Middle frontal gyrus (tissue), 1 donor: ENCODE measurements around the gene SEPTIN2.
"Not testable (repeated sequence)": the region's sequence is repeated elsewhere in the genome, so short reads cannot be mapped to it uniquely, and the experiment has no call there.

Source experiments
- DNase-seq: peaks from one replicate; pipeline ENCODE4 v3.0.0-alpha.2; 2015; ENCODE audit warnings: low spot score; ENCODE audit errors: extremely low spot score

SEPTIN2 gene

DNA sequence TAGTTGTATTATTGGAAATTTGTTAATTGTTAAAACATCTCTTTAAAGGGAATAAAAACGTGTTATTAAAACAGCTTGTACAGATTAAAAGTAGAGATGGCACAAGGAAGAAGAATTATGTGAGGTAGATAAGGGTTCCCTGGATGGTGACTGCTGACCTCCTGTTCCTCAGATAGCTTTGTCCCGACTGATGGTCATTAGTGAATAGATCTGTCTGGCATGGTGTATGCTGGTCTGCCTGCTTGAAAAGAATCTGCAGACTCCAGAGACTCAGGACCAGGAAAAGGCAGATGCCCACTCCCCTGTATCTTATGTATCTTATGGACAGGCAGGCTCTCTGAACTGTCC, 34.8 kb downstream of the SEPTIN2 start:
- DNase-seq, result no peak

DNA sequence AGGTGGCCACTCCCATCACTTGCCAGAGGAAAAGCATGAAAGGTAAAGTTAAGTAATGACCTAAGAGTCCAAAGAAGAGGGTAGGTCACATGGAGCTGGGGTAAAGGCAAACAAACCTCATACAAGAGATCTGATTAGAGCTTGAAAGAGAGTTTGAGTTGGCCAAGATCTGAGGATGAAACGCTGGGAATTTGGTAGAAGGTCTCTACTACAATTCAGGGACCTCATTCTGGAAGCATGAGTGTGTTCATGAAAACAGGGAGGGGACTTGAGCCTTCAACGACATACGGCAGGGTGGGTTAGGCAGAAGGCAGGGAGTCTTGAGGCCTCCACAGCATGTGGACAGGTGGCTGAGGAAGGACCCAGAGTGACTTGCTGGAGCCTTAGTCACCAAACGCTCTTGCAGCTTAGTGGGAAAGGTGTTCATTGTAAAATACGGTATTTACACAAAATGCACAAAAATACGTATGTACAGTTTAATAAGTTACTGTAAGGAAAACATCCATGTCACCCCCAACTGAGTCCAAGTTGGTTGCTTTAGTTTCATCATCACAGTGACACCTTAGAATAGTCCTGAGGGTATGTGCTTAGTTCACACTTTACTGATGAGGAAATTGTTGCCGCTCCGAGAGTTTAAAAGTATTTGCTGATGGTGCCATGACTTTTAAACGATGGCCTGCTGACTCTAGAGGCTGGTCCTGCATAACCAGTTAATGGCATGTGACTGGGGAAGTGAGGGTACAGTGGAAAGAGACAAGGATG, 35.3 kb downstream of the SEPTIN2 start:
- DNase-seq, result no peak

DNA sequence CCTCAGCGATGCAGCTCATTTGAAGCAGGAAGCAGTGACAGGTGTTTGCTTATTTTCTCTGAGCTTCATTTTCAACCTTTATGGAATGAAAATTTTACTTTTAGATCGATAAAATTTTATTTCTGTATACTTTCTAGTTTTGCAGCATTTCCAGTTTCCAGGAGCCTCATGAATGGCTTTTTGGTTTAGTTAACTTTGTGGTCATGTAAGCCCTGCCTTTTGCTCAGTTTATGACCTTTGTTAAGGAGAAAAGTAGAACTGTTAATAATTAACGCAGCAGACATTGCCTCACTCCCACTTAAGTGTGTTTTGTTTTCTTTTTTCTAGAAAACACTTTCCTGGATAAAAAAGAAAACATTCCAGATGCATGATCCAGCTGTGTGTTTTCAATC, 35.9 kb downstream of the SEPTIN2 start:
- DNase-seq, result no peak

DNA sequence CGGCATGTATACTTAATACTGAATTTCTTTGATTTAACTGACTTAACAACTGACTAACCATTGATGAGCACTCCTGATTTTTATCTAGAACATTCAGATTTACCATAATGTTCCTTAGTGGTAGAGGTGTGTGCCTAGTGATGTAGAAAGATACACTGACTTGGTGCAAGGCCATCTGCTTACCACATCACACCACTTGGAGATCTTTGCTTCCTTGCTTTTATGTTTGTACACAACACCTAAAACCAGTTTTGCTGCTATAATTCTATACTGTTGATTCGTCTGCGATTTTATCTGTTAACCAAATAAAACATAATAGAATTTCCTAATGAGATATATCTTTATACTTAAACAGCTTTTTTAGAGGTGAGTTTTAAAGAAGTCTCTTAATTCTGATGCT, 36.5 kb downstream of the SEPTIN2 start:
- no peak for DNase-seq

DNA sequence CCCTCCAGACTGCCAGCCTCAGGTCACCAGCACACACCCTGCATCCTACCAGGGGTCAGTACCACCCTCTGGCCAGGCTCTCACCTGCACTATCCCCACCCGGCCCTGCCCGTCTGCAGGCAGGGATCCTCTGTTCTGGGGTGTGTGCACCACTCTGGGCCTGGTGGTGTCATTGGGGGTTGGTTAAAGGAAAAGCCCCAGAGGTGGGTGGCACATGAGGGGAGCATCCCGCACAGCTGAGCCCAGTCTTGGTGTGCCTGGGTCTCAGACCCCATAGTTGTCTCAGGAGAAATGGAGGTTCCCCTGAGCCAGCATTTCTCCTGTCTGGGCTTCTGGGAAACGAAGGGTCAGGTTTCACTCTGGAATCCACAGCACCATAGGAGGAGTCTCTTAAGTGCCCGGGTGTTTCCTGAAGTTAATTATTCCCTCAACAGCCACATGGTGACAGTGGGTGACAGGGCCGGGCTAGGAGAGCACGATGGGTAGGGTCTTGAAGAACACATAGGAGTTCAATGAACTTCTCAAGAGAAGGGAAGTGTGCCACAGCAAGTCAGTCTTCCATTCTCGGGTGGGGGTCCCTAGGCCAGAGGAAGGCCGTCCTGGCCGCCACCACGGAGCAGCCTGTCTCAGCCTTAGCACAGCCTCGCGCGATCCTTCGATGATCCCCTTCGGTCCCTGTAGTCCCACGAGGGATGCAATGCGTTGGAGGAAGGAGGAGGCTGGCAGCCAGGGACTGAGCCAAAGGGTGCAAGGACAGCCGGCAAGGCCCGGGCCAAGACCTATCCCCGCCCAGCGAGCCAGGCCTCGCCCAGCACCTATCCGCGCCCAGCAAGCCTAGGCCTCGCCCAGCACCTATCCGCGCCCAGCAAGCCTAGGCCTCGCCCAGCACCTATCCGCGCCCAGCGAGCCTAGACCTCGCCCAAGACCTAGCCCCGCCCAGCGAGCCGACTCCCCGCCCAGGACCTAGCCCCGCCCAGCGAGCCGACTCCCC, 39.2 kb downstream of the SEPTIN2 start:
- DNase-seq, result no peak

DNA sequence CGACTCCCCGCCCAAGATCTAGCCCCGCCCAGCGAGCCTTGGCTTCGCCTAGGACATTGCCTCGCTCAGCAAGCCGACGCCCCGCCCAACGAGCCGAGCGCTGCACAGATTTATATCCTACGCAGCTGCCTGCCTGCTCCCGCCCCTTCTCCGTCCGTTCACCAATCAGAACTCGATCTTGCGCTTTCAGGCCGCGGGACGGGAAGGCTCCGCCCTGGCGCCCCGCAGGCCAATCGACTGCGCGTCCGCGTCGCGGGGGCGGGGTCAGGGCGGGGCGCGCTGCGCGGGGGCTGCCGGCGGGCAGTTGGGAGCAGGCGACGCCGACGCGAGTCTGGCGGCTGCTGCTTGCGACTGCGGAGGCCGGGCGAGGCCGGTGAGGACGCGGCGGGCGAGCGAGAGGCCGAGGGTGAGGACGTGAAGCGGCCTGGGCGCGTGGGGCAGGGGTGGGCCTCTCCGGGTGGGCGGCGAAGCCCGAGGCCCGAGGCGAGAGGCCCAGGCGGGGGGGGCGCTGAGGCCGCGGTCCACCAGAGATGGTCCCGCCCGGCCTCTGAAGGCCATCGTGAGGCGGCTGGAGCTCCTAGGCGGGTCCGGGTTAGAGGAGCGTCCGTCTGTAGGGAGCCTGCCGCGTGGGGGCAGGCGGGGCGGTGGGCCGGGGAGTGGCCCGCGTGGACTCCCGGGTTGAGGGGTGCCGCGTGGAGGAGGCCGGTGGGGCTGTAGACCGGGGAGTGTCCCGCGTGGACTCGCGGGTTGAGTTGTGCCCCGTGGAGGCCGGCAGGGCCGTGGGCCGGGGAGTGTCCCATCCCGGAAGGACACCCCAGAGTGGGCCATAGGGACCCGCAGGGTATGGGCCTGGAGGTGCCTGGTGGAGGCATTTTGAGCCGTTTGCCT, 40.5 kb downstream of the SEPTIN2 start, which contains the start of gene FARP2:
FARP2 (plus strand) TSS at position 303 of the 888 bp plus-strand sequence. CDS start 16,823 bp downstream, outside the sequence.
- peak; percentile 95 for DNase-seq

DNA sequence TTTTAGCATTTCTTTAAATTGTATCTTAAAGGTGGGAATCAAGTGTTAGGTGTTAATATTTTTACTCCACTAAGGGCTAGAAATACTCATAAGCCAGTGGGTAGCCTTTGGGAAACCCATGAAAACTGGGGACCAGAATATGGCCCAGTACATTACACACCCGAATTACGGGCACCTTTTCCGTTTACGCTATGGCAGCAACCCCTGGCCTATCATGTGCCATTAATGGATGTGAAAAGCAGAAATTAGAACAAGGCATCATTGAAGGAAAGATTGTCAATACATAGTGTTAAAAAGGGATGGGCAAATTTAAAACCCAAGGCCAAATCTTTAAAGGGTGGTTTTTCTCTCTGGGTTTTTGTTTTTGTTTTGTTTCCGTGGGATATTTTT, 41.1 kb downstream of the SEPTIN2 start:
- DNase-seq, result no peak

DNA sequence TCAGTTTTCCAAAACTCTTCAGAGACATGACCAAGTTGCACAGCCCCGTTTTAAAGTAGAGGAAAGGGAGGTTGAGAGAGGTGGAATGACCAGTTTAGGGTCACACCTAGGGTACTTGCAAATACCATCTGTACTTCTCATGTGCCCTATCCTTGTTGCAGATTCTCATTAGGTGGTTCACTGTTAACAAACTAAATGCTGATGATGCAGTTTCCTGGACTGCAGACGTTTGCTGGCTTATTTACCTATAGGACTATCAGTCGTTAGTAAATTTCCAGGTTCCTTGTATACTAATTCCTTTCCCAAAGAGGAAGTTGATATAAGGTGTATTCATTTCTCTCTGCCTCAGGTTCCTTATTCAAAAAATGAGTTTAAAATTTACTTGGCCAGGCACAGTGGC, 41.8 kb downstream of the SEPTIN2 start:
- DNase-seq, result no peak

DNA sequence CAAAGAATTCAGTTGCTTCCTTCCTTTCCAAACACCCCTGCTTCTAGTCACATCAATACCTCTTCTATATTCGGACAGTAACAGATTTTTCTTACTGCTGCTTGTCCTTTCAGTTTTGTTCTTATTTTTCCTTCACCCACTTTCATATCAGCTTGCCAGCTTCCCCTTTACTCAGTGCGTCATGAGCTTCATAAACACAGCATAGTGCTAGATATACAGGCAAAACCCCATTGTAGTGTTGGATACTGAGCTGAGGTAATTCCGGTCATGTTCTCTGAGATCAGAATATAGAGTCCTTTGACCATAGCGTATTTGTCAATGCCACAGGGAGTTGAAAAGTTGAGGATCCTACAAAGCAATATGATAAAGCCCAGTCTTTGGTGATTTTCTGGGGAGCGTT, 42.7 kb downstream of the SEPTIN2 start:
- no peak for DNase-seq

DNA sequence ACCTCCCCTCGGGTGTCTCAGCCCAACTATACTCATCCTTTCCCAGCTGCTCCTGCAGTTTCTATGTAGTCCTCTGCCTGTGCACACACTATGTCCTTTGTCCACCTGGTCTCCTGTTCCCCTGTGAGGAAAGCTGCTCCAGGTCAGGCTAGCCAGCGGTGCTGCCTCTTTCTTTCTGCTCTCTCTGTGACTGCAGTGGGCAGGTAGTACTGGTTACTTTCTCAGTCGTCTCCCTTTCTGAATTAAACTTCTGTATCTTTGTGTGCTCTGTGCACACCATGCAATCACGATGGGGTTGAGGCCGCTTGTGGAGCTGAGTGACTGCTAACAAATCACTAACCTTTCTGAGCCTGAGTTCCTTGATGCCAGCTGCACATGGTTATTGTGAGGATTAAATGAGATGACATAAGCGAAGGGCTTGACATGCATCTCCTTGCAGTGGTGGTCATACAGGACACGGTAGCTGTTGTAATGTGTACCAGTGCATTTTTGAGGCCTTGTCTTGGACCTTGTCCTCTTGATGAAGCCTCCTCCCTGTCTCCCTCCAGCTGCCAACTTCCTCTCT, 43.8 kb downstream of the SEPTIN2 start:
- DNase-seq, result no peak

DNA sequence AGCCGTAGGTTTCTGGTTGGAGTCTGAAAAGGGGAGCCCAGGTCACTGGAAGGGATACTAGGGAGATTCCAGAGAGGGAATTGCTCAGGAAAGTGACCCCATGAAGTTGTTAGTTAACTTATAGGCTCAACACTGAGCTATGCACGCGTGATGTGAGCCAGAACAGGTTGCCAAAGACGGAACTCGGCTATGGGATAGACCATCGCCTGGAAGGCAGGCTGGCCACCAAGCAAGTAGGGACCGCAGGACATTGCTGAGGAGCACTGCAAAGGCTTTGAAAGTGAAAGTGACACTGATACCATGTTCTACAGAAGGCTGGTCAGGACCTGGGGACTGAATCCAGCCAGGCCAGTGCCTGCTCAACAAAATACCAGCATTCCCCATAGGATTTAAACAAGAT, 47.7 kb downstream of the SEPTIN2 start:
- DNase-seq, result no peak

DNA sequence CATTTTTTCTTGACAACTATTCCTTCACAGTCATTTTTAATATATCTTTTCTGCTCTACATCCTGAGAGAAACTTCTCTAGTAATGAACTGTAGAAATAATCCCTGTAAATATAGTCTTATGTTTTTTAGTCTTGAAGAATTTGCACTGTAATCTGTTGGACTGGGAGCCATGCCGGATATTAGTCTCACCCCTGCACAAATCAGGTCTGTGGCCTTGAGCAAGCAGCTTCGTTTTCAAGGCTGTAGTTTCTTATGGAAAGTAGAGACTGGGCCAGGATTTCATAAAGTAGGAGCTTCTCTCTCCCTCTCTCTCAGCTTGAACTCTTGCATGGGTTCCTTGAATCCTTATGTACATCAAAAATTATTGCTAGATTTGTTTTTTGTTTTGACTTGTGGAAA, 49.1 kb downstream of the SEPTIN2 start:
- no peak for DNase-seq

DNA sequence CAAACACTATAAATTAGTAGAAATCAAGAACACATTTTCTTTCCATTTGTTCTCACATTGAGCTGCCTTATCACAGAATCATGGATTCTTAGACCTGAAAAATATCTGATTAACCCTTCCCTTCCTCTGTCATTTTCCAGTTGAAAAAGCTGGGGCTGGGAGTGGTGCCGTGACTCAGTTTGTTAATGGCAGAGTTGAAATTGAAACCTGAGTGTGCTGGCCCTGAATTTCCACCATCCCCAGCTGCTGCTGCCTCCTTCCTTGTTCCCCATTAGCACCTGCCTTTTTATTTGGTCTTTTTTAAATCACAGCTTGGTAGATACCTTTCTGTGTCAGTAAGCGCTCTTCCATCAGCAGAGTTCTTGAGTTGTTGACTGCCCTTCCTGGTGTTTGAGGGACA, 51.0 kb downstream of the SEPTIN2 start:
- DNase-seq, result no peak

DNA sequence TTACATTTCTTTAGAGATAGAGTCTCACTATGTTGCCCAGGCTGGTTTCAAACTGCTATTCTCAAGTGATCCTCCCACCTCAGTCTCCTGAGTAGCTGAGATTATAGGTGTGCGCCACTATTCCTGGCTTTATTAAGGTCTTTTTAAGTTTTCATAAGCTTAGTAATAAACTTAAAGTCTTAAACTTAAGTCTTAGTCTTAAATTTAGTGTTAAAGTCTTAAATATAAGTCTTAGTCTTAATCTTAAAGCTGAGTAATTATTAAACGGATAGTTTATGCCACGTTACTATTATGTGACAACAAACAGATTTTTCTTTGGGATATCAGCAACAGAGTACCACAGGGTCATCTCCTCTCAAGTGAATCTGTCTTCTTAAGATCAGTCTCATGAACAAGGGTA, 52.9 kb downstream of the SEPTIN2 start:
- no peak for DNase-seq

DNA sequence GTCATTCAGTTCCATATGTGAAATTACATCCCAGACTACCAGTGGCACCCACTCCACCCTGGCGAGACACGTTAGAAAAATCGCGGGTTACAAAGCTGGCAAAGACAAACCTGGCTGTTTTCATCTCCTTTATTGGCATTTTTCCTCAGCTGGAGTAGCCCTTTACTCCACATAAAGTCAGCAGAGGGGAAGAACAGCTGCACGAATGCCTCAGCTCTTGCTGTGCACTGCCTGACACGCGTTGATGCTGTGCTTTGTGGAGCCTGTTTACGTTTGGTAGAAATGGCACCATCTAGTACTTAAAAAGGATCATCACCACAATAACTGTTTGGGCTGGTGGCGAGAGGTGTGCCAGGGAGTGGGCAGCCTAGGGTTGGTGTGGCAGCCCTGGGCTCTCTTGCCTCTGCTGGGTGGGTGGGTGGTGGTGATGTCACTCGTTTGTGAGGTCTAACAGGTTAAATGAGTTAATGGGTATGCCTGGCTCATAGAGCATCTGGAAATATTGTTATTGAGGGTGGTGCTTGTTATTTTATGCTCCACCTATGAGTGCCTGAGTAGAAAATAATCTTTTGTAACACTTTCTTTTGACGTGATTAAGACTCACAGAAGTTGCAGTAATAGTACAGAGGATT, 56.8 kb downstream of the SEPTIN2 start:
- DNase-seq, result no peak

DNA sequence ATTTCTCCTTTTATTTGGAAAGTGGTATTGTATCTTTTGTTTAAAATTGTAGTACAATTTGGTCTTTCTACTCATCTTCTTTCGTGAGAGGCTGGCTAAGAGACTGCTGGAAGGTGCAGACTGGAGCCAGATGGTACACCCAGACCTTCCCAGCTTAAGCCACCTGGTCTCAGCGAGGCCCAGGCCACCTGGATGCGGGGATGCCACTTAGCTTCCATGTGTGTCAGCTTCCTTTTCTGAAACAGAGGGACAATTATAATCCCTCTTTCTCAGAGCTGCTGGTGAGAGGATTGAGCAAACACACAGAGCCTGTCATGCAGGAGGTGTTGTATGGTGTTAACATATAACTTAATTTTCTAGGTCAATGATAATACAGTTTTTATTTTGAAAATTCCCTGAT, 57.7 kb downstream of the SEPTIN2 start:
- no peak for DNase-seq

DNA sequence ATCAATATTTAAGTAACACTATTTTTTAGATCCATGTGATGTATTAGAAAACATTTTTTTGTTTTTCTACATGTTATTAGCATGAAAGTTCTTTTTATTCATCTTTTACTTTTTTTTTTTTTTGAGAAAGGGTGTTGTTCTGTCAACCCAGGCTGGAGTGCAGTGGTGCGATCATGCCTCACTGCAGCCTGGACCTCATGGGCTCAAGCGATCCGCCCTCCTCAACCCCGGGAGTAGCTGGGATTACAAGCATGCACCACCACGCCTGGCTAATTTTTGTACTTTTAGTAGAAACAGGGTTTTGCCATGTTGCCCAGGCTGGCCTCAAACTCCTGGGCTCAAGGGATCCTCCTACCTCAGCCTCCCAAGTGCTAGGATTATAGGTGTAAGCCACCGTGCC, 58.2 kb downstream of the SEPTIN2 start:
- not testable (repeated sequence) for DNase-seq

DNA sequence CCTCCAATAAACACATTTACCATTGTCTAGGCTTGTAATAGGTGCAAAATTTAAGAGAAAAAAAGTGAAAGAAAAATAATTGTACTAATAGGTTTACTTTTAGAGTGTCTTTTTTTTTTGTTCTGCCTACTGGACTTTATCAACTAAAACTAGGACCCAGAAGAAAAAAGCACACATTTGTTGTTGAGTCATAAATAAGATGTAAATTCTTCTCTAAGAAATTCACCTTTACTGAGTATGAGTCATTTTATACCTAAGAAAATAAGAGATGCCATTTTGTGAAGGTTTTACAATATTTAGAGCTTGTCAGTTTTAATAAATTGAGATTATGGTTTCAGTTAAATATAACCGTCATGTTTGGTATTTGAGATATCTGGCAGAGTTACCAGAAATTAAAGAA, 59.6 kb downstream of the SEPTIN2 start:
- DNase-seq, result no peak

DNA sequence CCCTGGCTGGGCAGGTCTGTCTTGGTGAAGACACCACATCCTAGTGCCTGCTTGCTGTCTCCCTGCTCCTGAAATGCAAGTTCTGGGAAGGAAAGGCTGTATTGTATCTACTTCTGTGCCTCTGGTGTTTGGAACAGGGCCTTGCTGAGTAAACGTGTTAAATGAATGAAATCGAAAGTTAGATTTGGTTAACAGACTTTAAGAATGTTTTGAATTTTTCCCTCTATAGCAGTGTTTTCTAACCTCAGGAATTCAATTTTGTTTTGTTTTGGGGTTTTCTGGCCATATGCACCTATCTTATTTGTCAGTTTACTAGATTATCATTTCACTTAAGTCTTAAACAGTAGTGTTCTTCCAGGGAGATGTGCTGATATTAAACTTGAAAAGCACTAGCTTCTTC, 61.1 kb downstream of the SEPTIN2 start:
- no peak for DNase-seq

DNA sequence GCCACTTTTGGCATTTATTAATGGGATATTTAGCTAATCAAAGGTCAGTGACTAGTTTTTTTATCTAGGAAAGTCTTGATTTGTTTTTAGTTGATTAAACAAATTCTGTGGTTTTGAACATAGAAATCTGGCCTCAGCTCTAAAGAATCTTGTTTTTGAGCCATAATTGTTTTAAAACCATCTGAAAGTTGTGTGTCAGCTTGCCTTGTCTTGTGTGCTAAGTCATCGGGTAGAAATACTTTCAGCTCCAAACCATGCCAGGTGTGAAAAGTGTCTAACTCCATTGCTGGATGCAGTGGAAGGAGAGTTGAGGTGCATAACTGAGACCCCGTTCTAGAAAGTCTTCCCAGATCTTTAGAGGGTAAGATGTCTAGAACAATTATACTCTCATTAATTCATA, 63.1 kb downstream of the SEPTIN2 start:
- DNase-seq, result no peak
